ENCODE data around the gene RNF213. TPM values are rescaled to one million over a fixed set of nuclear protein-coding genes. Genes with fewer than 3 reads are reported as not detected.

The RNF213 gene
- total and polyA plus RNA-seq, 2 of the 8 experiments (the other 6 are each of a cell fraction or from before 2014, with no cell fraction given) = 33.8 to 62.8 TPM

GRCh38 chr17:80217703-80218362, 42.8 kb upstream of the RNF213 start (continued):
- TF ChIP-seq CHD7 (IDR thresholded peaks at IDR 0.05; ENCODE audit: insufficient replicate concordance, low read length) (no peak), SUZ12 (IDR thresholded peaks at IDR 0.05; ENCODE audit: low read length) (no peak), MAX (IDR thresholded peaks at IDR 0.05) (no peak), CREB1 (IDR thresholded peaks at IDR 0.05) (no peak), CBX5 (IDR thresholded peaks at IDR 0.05; ENCODE audit: low read depth, low read length) (no peak), SP4 (IDR thresholded peaks at IDR 0.05; ENCODE audit: low read length) (no peak), GABPA (IDR thresholded peaks at IDR 0.05; ENCODE audit: borderline replicate concordance, insufficient read depth, low read length) (no peak)

Data from H1 (cell line).